H9 (cell line): Measurements from ENCODE around the gene WDR37. TPM values are rescaled to one million over a fixed set of nuclear protein-coding genes. Genes with fewer than 3 reads are reported as not detected.

ENCODE experiments used
- DNase-seq: peaks from one replicate; pipeline ENCODE4 v3.0.0-alpha.2; 2017
- H2AFZ ChIP-seq: one replicate; pipeline ENCODE4 v1.6.1; 2013; ENCODE audit warnings: mild to moderate bottlenecking, low read length, control low read depth, moderate library complexity
- H2AK5ac ChIP-seq: 2 replicates; pipeline ENCODE4 v1.6.1; 2013; ENCODE audit warnings: low read length, control low read depth, mixed read lengths; ENCODE audit not compliant: insufficient read length
- H2BK120ac ChIP-seq: one replicate; pipeline ENCODE4 v1.6.1; 2013; ENCODE audit warnings: low read depth, mild to moderate bottlenecking, low read length, control low read depth, inconsistent platforms; ENCODE audit not compliant: poor library complexity, severe bottlenecking
- H2BK12ac ChIP-seq: 2 replicates; pipeline ENCODE4 v1.6.1; 2013; ENCODE audit warnings: low read length, control low read depth, mixed read lengths, low read depth; ENCODE audit not compliant: insufficient read length
- H2BK15ac ChIP-seq: 2 replicates; pipeline ENCODE4 v1.6.1; 2013; ENCODE audit warnings: low read depth, low read length, control low read depth
- H2BK20ac ChIP-seq: one replicate; pipeline ENCODE4 v1.6.1; 2013; ENCODE audit warnings: low read depth, mild to moderate bottlenecking, low read length, control low read depth, inconsistent platforms; ENCODE audit not compliant: poor library complexity, severe bottlenecking
- H2BK5ac ChIP-seq: 2 replicates; pipeline ENCODE4 v1.6.1; 2013; ENCODE audit warnings: low read length, control low read depth, mixed read lengths; ENCODE audit not compliant: insufficient read length
- H3K14ac ChIP-seq: 2 replicates; pipeline ENCODE4 v1.6.1; 2013; ENCODE audit warnings: low read length, control low read depth; ENCODE audit not compliant: insufficient read depth
- H3K18ac ChIP-seq: 2 replicates; pipeline ENCODE4 v1.6.1; 2013; ENCODE audit warnings: low read depth, mild to moderate bottlenecking, mixed read lengths, low read length, control low read depth; ENCODE audit not compliant: insufficient read length
- H3K23ac ChIP-seq: 2 replicates; pipeline ENCODE4 v1.6.1; 2013; ENCODE audit warnings: low read length, control low read depth, mixed read lengths, low read depth; ENCODE audit not compliant: insufficient read length
- H3K23me2 ChIP-seq: 2 replicates; pipeline ENCODE4 v1.6.1; 2013; ENCODE audit warnings: low read depth, mild to moderate bottlenecking, mixed read lengths, low read length, control low read depth; ENCODE audit not compliant: insufficient read length, poor library complexity, severe bottlenecking
- H3K27ac ChIP-seq: 2 replicates; pipeline ENCODE4 v1.5.1; 2013; ENCODE audit warnings: low read length, control low read depth, mixed read lengths, low read depth; ENCODE audit not compliant: insufficient read length
- H3K27me3 ChIP-seq: 2 replicates; pipeline ENCODE4 v1.6.1; 2013; ENCODE audit warnings: low read length, control low read depth, inconsistent platforms; ENCODE audit not compliant: insufficient read depth
- H3K4ac ChIP-seq: 2 replicates; pipeline ENCODE4 v1.6.1; 2013; ENCODE audit warnings: low read depth, mild to moderate bottlenecking, control low read depth, inconsistent platforms, low read length, moderate library complexity
- H3K4me1 ChIP-seq: 2 replicates; pipeline ENCODE4 v1.6.1; 2013; ENCODE audit warnings: low read length, control low read depth, inconsistent platforms; ENCODE audit not compliant: insufficient read depth
- H3K4me2 ChIP-seq: 2 replicates; pipeline ENCODE4 v1.6.1; 2013; ENCODE audit warnings: low read length, control low read depth, mixed read lengths; ENCODE audit not compliant: insufficient read length, insufficient read depth
- H3K56ac ChIP-seq: 2 replicates; pipeline ENCODE4 v1.6.1; 2013; ENCODE audit warnings: low read depth, mild to moderate bottlenecking, mixed read lengths, low read length, control low read depth; ENCODE audit not compliant: insufficient read length
- H3K79me1 ChIP-seq: 2 replicates; pipeline ENCODE4 v1.6.1; 2013; ENCODE audit warnings: low read depth, mild to moderate bottlenecking, moderate library complexity, low read length, control low read depth, inconsistent platforms; ENCODE audit not compliant: insufficient read depth, poor library complexity, severe bottlenecking
- H3K79me2 ChIP-seq: 2 replicates; pipeline ENCODE4 v1.6.1; 2013; ENCODE audit warnings: low read length, control low read depth, inconsistent platforms; ENCODE audit not compliant: insufficient read depth
- H3K9ac ChIP-seq: 2 replicates; pipeline ENCODE4 v1.6.1; 2013; ENCODE audit warnings: low read length, control low read depth, mixed read lengths; ENCODE audit not compliant: insufficient read length; ENCODE audit errors: extremely low read depth
- H3K9me3 ChIP-seq: one replicate; pipeline ENCODE4 v1.6.1; 2013; ENCODE audit warnings: low read depth, low read length, inconsistent platforms; ENCODE audit not compliant: control insufficient read depth
- H3T11ph ChIP-seq: one replicate; pipeline ENCODE4 v1.6.1; 2013; ENCODE audit warnings: mild to moderate bottlenecking, low read length, control low read depth, inconsistent platforms
- H4K20me1 ChIP-seq: one replicate; pipeline ENCODE4 v1.6.1; 2013; ENCODE audit not compliant: control insufficient read depth, insufficient read length, insufficient read depth
- H4K5ac ChIP-seq: 2 replicates; pipeline ENCODE4 v1.6.1; 2013; ENCODE audit warnings: low read depth, mild to moderate bottlenecking, mixed read lengths, low read length, control low read depth; ENCODE audit not compliant: insufficient read length
- H4K8ac ChIP-seq: replicated peaks from 2 replicates; pipeline ENCODE4 v1.6.1; 2013; ENCODE audit warnings: low read length, control low read depth, mixed read lengths, low read depth; ENCODE audit not compliant: insufficient read length
- H4K91ac ChIP-seq: 2 replicates; pipeline ENCODE4 v1.6.1; 2013; ENCODE audit warnings: low read depth, mild to moderate bottlenecking, moderate library complexity, mixed read lengths, low read length, control low read depth; ENCODE audit not compliant: insufficient read length
- H3K27ac Mint-ChIP-seq, 3 experiments: 2 replicates in 2 of 3; 3 replicates in 1 of 3; pipeline ENCODE4 v1.8.0; 2020 to 2021; ENCODE audit warnings: mixed read lengths in 3 of 3, mild to moderate bottlenecking in 1 of 3, moderate library complexity in 1 of 3
- H3K27me3 Mint-ChIP-seq: 2 replicates; pipeline ENCODE4 v1.8.0; 2021; ENCODE audit warnings: low read depth, mild to moderate bottlenecking, moderate library complexity, mixed read lengths
- H3K36me3 Mint-ChIP-seq, 3 experiments: 2 replicates in 2 of 3; 3 replicates in 1 of 3; pipeline ENCODE4 v1.8.0; 2020 to 2021; ENCODE audit warnings: low read depth in 3 of 3, mixed read lengths in 3 of 3; ENCODE audit not compliant: insufficient read depth in 1 of 3
- H3K4me1 Mint-ChIP-seq, 2 experiments: 2 replicates each; pipeline ENCODE4 v1.8.0; 2020; ENCODE audit warnings: mixed read lengths in 2 of 2
- H3K4me3 Mint-ChIP-seq, 2 experiments: 2 replicates in 1 of 2; 3 replicates in 1 of 2; pipeline ENCODE4 v1.8.0; 2020 to 2021; ENCODE audit warnings: mild to moderate bottlenecking in 2 of 2, mixed read lengths in 2 of 2, moderate library complexity in 1 of 2
- H3K9me3 Mint-ChIP-seq, 2 experiments: 2 replicates in 1 of 2; 3 replicates in 1 of 2; pipeline ENCODE4 v1.8.0; 2020; ENCODE audit warnings: mild to moderate bottlenecking in 2 of 2, mixed read lengths in 2 of 2, moderate library complexity in 1 of 2
- WGBS: extraction: QIAGEN DNeasy Blood & Tissue Kit; methylation state at CpG from one replicate; pipeline ENCODE4 v1.1.7; 2013; ENCODE audit warnings: missing lambda C conversion rate, low lambda C conversion rate, mixed read lengths; ENCODE audit not compliant: insufficient read length; ENCODE audit errors: extremely low coverage; 5-methylcytosine and 5-hydroxymethylcytosine counted together
- total RNA-seq: library from RNA; stranded (reverse); gene quantifications from 2 replicates; pipeline ENCODE4 v1.2.1, GENCODE V29; 2021
- TF ChIP-seq, protein P1 (sequence below): fragments of 200-600 bp; sonication (generic); conservative IDR thresholded peaks from 3 replicates; pipeline ENCODE4 v1.8.0; 2021; ENCODE audit warnings: antibody characterized with exemption, mild to moderate bottlenecking

The WDR37 gene
- total RNA-seq, 1 experiment from 2014 or later = 13.1 TPM

DNA sequence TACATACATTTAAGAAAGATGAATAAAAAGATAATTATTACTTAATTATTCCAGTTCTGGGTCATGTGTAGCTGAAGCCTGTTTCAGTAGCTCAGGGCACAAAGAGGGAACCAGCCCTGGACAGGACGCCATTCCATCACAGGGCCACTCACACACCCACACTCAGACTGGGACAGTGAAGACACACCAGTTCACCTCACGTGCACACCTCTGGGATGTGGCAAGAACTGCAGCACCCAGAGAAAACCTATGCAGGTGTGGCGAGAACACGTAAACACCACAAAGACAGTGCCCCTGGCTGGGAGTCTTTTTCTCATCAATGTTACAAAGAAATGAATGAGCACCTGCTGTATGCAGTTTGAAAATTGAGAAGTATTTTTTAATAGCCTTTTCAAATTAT is 5.6 kb upstream of the WDR37 start:
- H2BK12ac ChIP-seq = no peak overlapping the region
- no peak overlapping the region for H3K14ac ChIP-seq
- H3K27me3 ChIP-seq = no peaks in the 10 kb centered on the region
- H3K36me3 Mint-ChIP-seq = peaks cover 19 to 46% (median 45%) of the 10 kb centered on the region in 3 experiments
- H2BK20ac ChIP-seq = no peak overlapping the region
- TF ChIP-seq, protein P1, sequence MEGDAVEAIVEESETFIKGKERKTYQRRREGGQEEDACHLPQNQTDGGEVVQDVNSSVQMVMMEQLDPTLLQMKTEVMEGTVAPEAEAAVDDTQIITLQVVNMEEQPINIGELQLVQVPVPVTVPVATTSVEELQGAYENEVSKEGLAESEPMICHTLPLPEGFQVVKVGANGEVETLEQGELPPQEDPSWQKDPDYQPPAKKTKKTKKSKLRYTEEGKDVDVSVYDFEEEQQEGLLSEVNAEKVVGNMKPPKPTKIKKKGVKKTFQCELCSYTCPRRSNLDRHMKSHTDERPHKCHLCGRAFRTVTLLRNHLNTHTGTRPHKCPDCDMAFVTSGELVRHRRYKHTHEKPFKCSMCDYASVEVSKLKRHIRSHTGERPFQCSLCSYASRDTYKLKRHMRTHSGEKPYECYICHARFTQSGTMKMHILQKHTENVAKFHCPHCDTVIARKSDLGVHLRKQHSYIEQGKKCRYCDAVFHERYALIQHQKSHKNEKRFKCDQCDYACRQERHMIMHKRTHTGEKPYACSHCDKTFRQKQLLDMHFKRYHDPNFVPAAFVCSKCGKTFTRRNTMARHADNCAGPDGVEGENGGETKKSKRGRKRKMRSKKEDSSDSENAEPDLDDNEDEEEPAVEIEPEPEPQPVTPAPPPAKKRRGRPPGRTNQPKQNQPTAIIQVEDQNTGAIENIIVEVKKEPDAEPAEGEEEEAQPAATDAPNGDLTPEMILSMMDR = no peak; the same call in 1 of the 3 replicates
- H3K9me3 Mint-ChIP-seq = no peaks in the 10 kb centered on the region; a peak in 1 of 5 replicates
- no peak overlapping the region for H3K27ac ChIP-seq
- no CpG with 5 or more reads among the region's 4 CpGs for WGBS
- peak overlapping the region; percentile 51 for H3K4me2 ChIP-seq
- no peak overlapping the region for H2AFZ ChIP-seq
- no peak overlapping the region for H3K9ac ChIP-seq
- peak; percentile 62 for DNase-seq
- no peak overlapping the region for H3K4ac ChIP-seq
- no peaks in the 10 kb centered on the region for H3K27me3 Mint-ChIP-seq
- H3T11ph ChIP-seq = no peak overlapping the region
- H3K23me2 ChIP-seq = peaks cover 5% of the 10 kb centered on the region
- peak overlapping the region in 2 of 3 experiments; percentile 53 to 55; a peak in 3 of 7 replicates for H3K27ac Mint-ChIP-seq
- no peak overlapping the region for H4K8ac ChIP-seq
- no peak overlapping the region for H2AK5ac ChIP-seq
- H3K4me1 ChIP-seq = 0 out of 2 replicates have a peak, but pooled peaks cover 3% of the 10 kb centered on the region
- no peaks in the 10 kb centered on the region for H3K9me3 ChIP-seq
- H4K5ac ChIP-seq = no peak overlapping the region
- H3K79me2 ChIP-seq = peaks cover 28% of the 10 kb centered on the region
- no peaks in the 10 kb centered on the region for H4K20me1 ChIP-seq
- no peak overlapping the region for H2BK15ac ChIP-seq
- H3K23ac ChIP-seq = no peak overlapping the region
- peak overlapping the region; percentile 93 to 96 for H3K4me3 Mint-ChIP-seq
- no peak overlapping the region for H3K18ac ChIP-seq
- peaks cover 32 to 34% of the 10 kb centered on the region in 2 experiments for H3K4me1 Mint-ChIP-seq
- H3K56ac ChIP-seq = no peak overlapping the region
- no peak overlapping the region for H2BK5ac ChIP-seq
- no peak overlapping the region for H4K91ac ChIP-seq
- peaks cover 2% of the 10 kb centered on the region for H3K79me1 ChIP-seq
- H2BK120ac ChIP-seq = no peak overlapping the region
